ENCODE data around the gene CD58.
"Not testable (repeated sequence)": the region's sequence is repeated elsewhere in the genome, so short reads cannot be mapped to it uniquely, and the experiment has no call there.

The CD58 gene

GRCh38 chr1:116569776-116570357, 959 bp downstream of the CD58 start:
- no peak for DNase-seq (ENCODE audit: low read depth)
- TF ChIP-seq, protein P1, sequence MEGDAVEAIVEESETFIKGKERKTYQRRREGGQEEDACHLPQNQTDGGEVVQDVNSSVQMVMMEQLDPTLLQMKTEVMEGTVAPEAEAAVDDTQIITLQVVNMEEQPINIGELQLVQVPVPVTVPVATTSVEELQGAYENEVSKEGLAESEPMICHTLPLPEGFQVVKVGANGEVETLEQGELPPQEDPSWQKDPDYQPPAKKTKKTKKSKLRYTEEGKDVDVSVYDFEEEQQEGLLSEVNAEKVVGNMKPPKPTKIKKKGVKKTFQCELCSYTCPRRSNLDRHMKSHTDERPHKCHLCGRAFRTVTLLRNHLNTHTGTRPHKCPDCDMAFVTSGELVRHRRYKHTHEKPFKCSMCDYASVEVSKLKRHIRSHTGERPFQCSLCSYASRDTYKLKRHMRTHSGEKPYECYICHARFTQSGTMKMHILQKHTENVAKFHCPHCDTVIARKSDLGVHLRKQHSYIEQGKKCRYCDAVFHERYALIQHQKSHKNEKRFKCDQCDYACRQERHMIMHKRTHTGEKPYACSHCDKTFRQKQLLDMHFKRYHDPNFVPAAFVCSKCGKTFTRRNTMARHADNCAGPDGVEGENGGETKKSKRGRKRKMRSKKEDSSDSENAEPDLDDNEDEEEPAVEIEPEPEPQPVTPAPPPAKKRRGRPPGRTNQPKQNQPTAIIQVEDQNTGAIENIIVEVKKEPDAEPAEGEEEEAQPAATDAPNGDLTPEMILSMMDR (conservative IDR thresholded peaks at IDR 0.05; ENCODE audit: low read depth, low read length) = no peak
- H3K4me3 ChIP-seq (ENCODE audit: low read length) = peak overlapping the region; percentile 79

GRCh38 chr1:116569381-116569670, 1.5 kb downstream of the CD58 start:
- no peak overlapping the region for H3K4me3 ChIP-seq (ENCODE audit: low read length)
- TF ChIP-seq, protein P1 (conservative IDR thresholded peaks at IDR 0.05; ENCODE audit: low read depth, low read length) = no peak
- DNase-seq (ENCODE audit: low read depth) = no peak

GRCh38 chr1:116568662-116569380, 2.0 kb downstream of the CD58 start:
- TF ChIP-seq, protein P1 (conservative IDR thresholded peaks at IDR 0.05; ENCODE audit: low read depth, low read length) = no peak
- DNase-seq (ENCODE audit: low read depth) = no peak
- no peak overlapping the region for H3K4me3 ChIP-seq (ENCODE audit: low read length)

- H3K4me3 ChIP-seq (ENCODE audit: low read length) = no peak overlapping the region
- no peak for DNase-seq (ENCODE audit: low read depth)
- TF ChIP-seq, protein P1 (conservative IDR thresholded peaks at IDR 0.05; ENCODE audit: low read depth, low read length) = no peak
These were observed 2.8 kb downstream of the CD58 start for GRCh38 chr1:116567790-116568661.

GRCh38 chr1:116565222-116565621, 5.6 kb downstream of the CD58 start:
- no peak for DNase-seq (ENCODE audit: low read depth)
- H3K4me3 ChIP-seq (ENCODE audit: low read length) = no peak overlapping the region
- TF ChIP-seq, protein P1 (conservative IDR thresholded peaks at IDR 0.05; ENCODE audit: low read depth, low read length) = no peak

GRCh38 chr1:116564426-116564825, 6.4 kb downstream of the CD58 start:
- no peak for DNase-seq (ENCODE audit: low read depth)
- TF ChIP-seq, protein P1 (conservative IDR thresholded peaks at IDR 0.05; ENCODE audit: low read depth, low read length) = no peak
- H3K4me3 ChIP-seq (ENCODE audit: low read length) = no peak overlapping the region

DNA sequence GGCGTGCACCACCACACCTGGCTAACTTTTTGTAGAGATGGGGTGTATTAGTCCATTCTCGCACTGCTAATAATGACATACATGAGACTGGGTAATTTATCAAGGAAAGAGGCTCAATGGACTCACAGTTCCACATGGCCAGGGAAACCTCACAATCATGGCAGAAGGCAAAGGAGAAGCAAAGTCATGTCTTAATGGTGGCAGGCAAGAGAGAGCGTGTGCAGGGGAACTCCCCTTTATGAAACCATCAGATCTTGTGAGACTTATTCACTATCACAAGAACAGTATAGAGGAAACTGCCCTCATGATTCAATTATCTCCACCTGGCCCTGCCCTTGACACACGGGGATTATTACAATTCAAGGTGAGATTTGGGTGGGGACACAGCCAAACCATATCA, 8.4 kb downstream of the CD58 start:
- DNase-seq (ENCODE audit: low read depth); H3K4me3 ChIP-seq (ENCODE audit: low read length): not testable (repeated sequence)

Data from retinal pigment epithelial cell (primary cell).